ENCODE results near the gene EMILIN3.

EMILIN3 gene

GRCh38 chr20:41359541-41360011, 7.0 kb downstream of the EMILIN3 start:
- Histone ChIP-seq H3K9ac (ENCODE audit: low read depth, low read length) (no peak overlapping the region), H3K4me2 (ENCODE audit: low read length) (no peak overlapping the region), H3K27me3 (ENCODE audit: control insufficient read depth, insufficient read depth, low read length) (peaks cover 7% of the 10 kb centered on the region), H3K4me1 (ENCODE audit: control insufficient read depth, insufficient read depth, low read length) (no peaks in the 10 kb centered on the region), H3K36me3 (ENCODE audit: insufficient read depth, low read length) (peaks cover 24% of the 10 kb centered on the region), H3K4me3 (ENCODE audit: low read length) (no peak overlapping the region), H3K9me3 (replicated peaks; ENCODE audit: low read length) (no peaks in the 10 kb centered on the region)

GRCh38 chr20:41358717-41359116, 7.9 kb downstream of the EMILIN3 start:
- Histone ChIP-seq H3K9me3 (replicated peaks; ENCODE audit: low read length) (no peaks in the 10 kb centered on the region), H3K4me3 (ENCODE audit: low read length) (no peak overlapping the region), H3K36me3 (ENCODE audit: insufficient read depth, low read length) (peaks cover 28% of the 10 kb centered on the region), H3K27me3 (ENCODE audit: control insufficient read depth, insufficient read depth, low read length) (no peaks in the 10 kb centered on the region), H3K9ac (ENCODE audit: low read depth, low read length) (no peak overlapping the region), H3K4me1 (ENCODE audit: control insufficient read depth, insufficient read depth, low read length) (no peaks in the 10 kb centered on the region), H3K4me2 (ENCODE audit: low read length) (no peak overlapping the region)

GRCh38 chr20:41358230-41358629, 8.4 kb downstream of the EMILIN3 start:
- Histone ChIP-seq H3K36me3 (ENCODE audit: insufficient read depth, low read length) (peaks cover 28% of the 10 kb centered on the region), H3K4me1 (ENCODE audit: control insufficient read depth, insufficient read depth, low read length) (no peaks in the 10 kb centered on the region), H3K9ac (ENCODE audit: low read depth, low read length) (no peak overlapping the region), H3K27me3 (ENCODE audit: control insufficient read depth, insufficient read depth, low read length) (no peaks in the 10 kb centered on the region), H3K9me3 (replicated peaks; ENCODE audit: low read length) (no peaks in the 10 kb centered on the region), H3K4me2 (ENCODE audit: low read length) (no peak overlapping the region), H3K4me3 (ENCODE audit: low read length) (no peak overlapping the region)

GRCh38 chr20:41357424-41358163, 9.0 kb downstream of the EMILIN3 start:
- no peaks in the 10 kb centered on the region for H3K27me3 ChIP-seq (ENCODE audit: control insufficient read depth, insufficient read depth, low read length)
- H3K4me1 ChIP-seq (ENCODE audit: control insufficient read depth, insufficient read depth, low read length): no peaks in the 10 kb centered on the region
- no peak overlapping the region for H3K4me2 ChIP-seq (ENCODE audit: low read length)
- no peaks in the 10 kb centered on the region for H3K9me3 ChIP-seq (replicated peaks; ENCODE audit: low read length)
- H3K4me3 ChIP-seq (ENCODE audit: low read length): no peak overlapping the region
- peaks cover 30% of the 10 kb centered on the region for H3K36me3 ChIP-seq (ENCODE audit: insufficient read depth, low read length)
- no peak overlapping the region for H3K9ac ChIP-seq (ENCODE audit: low read depth, low read length)

GRCh38 chr20:41356951-41357350, 9.7 kb downstream of the EMILIN3 start:
- Histone ChIP-seq H3K4me3 (ENCODE audit: low read length) (no peak overlapping the region), H3K36me3 (ENCODE audit: insufficient read depth, low read length) (peaks cover 36% of the 10 kb centered on the region)

GRCh38 chr20:41355598-41356203, 10.9 kb downstream of the EMILIN3 start:
- H3K9ac ChIP-seq (ENCODE audit: low read depth, low read length): no peak overlapping the region
- H3K4me3 ChIP-seq (ENCODE audit: low read length): no peak overlapping the region
- peaks cover 42% of the 10 kb centered on the region for H3K36me3 ChIP-seq (ENCODE audit: insufficient read depth, low read length)
- H3K4me1 ChIP-seq (ENCODE audit: control insufficient read depth, insufficient read depth, low read length): no peaks in the 10 kb centered on the region
- H3K4me2 ChIP-seq (ENCODE audit: low read length): no peak overlapping the region
- H3K27me3 ChIP-seq (ENCODE audit: control insufficient read depth, insufficient read depth, low read length): no peaks in the 10 kb centered on the region
- no peaks in the 10 kb centered on the region for H3K9me3 ChIP-seq (replicated peaks; ENCODE audit: low read length)

More at GRCh38 chr20:41356951-41357350, 9.7 kb downstream of the EMILIN3 start:
- Histone ChIP-seq H3K4me2 (ENCODE audit: low read length) (no peak overlapping the region), H3K4me1 (ENCODE audit: control insufficient read depth, insufficient read depth, low read length) (no peaks in the 10 kb centered on the region), H3K9ac (ENCODE audit: low read depth, low read length) (no peak overlapping the region), H3K27me3 (ENCODE audit: control insufficient read depth, insufficient read depth, low read length) (no peaks in the 10 kb centered on the region), H3K9me3 (replicated peaks; ENCODE audit: low read length) (no peaks in the 10 kb centered on the region)

- no peaks in the 10 kb centered on the region for H3K9me3 ChIP-seq (replicated peaks; ENCODE audit: low read length)
- no peak overlapping the region for H3K9ac ChIP-seq (ENCODE audit: low read depth, low read length)
- H3K4me3 ChIP-seq (ENCODE audit: low read length): no peak overlapping the region
- peaks cover 46% of the 10 kb centered on the region for H3K36me3 ChIP-seq (ENCODE audit: insufficient read depth, low read length)
- H3K4me2 ChIP-seq (ENCODE audit: low read length): no peak overlapping the region
- H3K27me3 ChIP-seq (ENCODE audit: control insufficient read depth, insufficient read depth, low read length): no peaks in the 10 kb centered on the region
- H3K4me1 ChIP-seq (ENCODE audit: control insufficient read depth, insufficient read depth, low read length): no peaks in the 10 kb centered on the region
These were observed 11.4 kb downstream of the EMILIN3 start for GRCh38 chr20:41355192-41355591.

- H3K36me3 ChIP-seq (ENCODE audit: insufficient read depth, low read length): peaks cover 54% of the 10 kb centered on the region
- H3K4me2 ChIP-seq (ENCODE audit: low read length): no peak overlapping the region
- H3K4me1 ChIP-seq (ENCODE audit: control insufficient read depth, insufficient read depth, low read length): no peaks in the 10 kb centered on the region
- no peaks in the 10 kb centered on the region for H3K9me3 ChIP-seq (replicated peaks; ENCODE audit: low read length)
- H3K9ac ChIP-seq (ENCODE audit: low read depth, low read length): no peak overlapping the region
- H3K27me3 ChIP-seq (ENCODE audit: control insufficient read depth, insufficient read depth, low read length): no peaks in the 10 kb centered on the region
- H3K4me3 ChIP-seq (ENCODE audit: low read length): no peak overlapping the region
These were observed 13.1 kb downstream of the EMILIN3 start for GRCh38 chr20:41353530-41353929.

- Histone ChIP-seq H3K4me2 (ENCODE audit: low read length) (no peak overlapping the region), H3K4me1 (ENCODE audit: control insufficient read depth, insufficient read depth, low read length) (no peaks in the 10 kb centered on the region), H3K36me3 (ENCODE audit: insufficient read depth, low read length) (peaks cover 50% of the 10 kb centered on the region), H3K4me3 (ENCODE audit: low read length) (no peak overlapping the region), H3K27me3 (ENCODE audit: control insufficient read depth, insufficient read depth, low read length) (no peaks in the 10 kb centered on the region), H3K9ac (ENCODE audit: low read depth, low read length) (no peak overlapping the region), H3K9me3 (replicated peaks; ENCODE audit: low read length) (no peaks in the 10 kb centered on the region)
These were observed 14.0 kb downstream of the EMILIN3 start for GRCh38 chr20:41352666-41353065.

GRCh38 chr20:41352106-41352505, 14.5 kb downstream of the EMILIN3 start:
- Histone ChIP-seq H3K36me3 (ENCODE audit: insufficient read depth, low read length) (peaks cover 45% of the 10 kb centered on the region), H3K27me3 (ENCODE audit: control insufficient read depth, insufficient read depth, low read length) (no peaks in the 10 kb centered on the region), H3K4me1 (ENCODE audit: control insufficient read depth, insufficient read depth, low read length) (no peaks in the 10 kb centered on the region), H3K4me3 (ENCODE audit: low read length) (no peak overlapping the region), H3K9ac (ENCODE audit: low read depth, low read length) (no peak overlapping the region), H3K4me2 (ENCODE audit: low read length) (no peak overlapping the region), H3K9me3 (replicated peaks; ENCODE audit: low read length) (no peaks in the 10 kb centered on the region)

GRCh38 chr20:41350408-41350962, 16.1 kb downstream of the EMILIN3 start:
- H3K4me1 ChIP-seq (ENCODE audit: control insufficient read depth, insufficient read depth, low read length): no peaks in the 10 kb centered on the region
- no peaks in the 10 kb centered on the region for H3K27me3 ChIP-seq (ENCODE audit: control insufficient read depth, insufficient read depth, low read length)
- peaks cover 35% of the 10 kb centered on the region for H3K36me3 ChIP-seq (ENCODE audit: insufficient read depth, low read length)
- no peak overlapping the region for H3K4me2 ChIP-seq (ENCODE audit: low read length)
- H3K9me3 ChIP-seq (replicated peaks; ENCODE audit: low read length): no peaks in the 10 kb centered on the region
- H3K4me3 ChIP-seq (ENCODE audit: low read length): no peak overlapping the region
- H3K9ac ChIP-seq (ENCODE audit: low read depth, low read length): no peak overlapping the region

Data from skeletal muscle satellite cell (primary cell).